ENCODE measurements around the gene ZBTB5. TPM values are rescaled to one million over a fixed set of nuclear protein-coding genes. Genes with fewer than 3 reads are reported as not detected.
"Not testable (repeated sequence)": the region's sequence is repeated elsewhere in the genome, so short reads cannot be mapped to it uniquely, and the experiment has no call there.

ZBTB5 gene
- total RNA-seq, 1 donor from 2014 or later, result 12.7 TPM

DNA sequence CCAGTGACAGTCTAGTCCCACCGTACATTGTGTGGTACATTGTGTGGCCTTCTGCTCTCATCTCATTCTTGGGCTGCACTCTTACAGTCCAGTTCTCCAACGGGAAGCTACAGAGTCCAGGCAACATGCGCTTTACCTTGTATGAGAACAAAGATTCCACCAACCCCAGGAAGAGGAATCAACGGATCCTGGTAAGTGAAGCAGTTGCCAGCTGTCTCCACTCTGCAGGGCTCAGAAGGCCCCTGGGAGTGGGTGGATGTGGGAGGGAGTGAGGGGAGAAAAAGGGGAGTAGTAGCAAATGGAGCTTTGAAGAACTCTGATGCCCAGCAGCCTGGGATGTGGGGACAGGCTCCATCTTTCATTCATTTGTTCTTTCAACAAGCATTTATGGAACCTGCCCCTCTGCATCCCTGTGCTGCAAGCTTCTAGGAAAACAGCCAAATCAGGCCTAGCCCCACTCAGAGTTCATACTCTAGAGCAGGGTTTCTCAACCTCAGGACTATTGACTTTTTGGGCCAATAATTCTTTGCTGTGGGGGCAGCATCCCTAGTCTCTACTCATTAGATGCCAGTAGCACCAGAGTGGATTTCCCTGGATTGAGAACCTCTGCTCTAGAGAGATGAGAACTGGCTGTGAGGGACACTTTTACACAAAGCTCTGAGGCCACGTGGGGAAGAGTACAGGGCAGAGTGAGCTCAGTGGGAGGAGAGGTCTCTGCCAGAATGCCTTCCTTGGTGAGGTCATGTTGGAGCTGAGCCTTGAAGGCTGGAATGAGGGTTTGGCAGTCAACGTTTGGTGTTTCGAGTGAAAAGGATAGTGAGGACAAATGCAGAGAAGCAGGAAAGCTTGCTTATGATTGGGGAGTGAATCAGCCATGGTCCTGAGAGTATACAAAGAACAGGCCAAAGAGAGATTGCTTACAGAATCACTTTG is 21.6 kb upstream of the ZBTB5 start:
- peak; percentile 78 for DNase-seq (ENCODE audit: low read depth)

DNA sequence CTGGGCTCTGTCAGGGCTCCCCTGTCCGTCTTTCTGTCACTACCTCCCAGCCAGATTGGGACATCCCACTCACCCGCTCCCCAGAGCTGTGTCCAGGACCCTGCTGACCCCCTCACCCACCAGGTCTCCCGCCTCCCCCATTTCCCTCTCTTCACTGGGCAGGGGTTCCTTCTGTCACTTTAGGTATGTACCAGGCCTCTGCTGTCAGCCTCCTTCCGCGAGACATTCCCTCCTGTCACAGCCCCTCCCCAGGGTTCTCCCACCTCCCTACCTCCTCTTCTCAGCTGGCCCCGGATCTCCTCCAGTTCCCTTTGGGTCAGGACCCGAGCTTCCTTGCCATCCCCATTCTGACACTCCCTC is 21.0 kb upstream of the ZBTB5 start:
- DNase-seq (ENCODE audit: low read depth), result no peak

DNA sequence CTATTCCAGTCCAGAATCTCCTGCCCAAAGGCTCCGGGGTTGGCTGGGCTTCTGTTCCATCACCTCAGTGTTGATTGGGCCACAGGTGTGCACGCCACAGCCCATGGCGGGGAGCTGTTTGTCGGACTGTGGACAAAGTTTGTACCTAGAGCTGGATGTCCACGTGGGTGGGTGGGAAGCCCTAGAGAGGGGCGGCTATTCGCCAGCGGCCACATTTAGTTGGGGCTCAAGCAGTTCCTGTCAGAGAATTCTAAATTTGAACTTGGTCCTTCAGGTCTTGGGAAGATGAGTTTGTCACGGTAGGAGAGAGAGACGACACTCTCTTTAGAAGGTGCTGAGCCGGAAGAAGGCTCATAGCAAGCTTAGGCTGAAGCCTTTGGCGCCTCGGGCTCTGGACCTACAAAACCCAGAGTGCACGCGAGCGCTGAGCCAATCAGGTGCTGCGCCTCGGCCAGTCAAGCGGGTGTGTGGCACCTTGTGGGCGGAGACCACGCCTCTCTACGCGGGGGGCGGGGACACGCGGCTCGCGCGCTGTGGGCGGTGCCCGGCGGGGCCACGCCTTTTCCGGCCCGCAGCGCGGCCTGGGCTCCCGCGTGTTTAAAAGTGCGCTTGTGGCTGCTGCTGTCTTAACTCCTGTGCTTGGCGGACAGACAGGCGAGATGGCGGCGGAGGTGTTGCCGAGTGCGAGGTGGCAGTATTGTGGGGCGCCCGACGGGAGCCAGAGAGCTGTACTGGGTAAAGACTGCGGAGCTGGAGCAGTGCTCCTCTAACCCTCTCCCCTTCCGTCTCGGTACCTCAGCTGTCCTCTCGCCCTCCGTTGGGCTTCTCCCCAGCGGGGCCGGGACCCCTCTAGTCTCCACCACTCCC is 20.4 kb upstream of the ZBTB5 start, which contains the start of gene POLR1E:
Gene POLR1E, plus strand, starts transcription at position 560 of the 867 bp plus-strand sequence. Its CDS starts 100 bp downstream, at position 660.
- peak; percentile 92 for DNase-seq (ENCODE audit: low read depth)

DNA sequence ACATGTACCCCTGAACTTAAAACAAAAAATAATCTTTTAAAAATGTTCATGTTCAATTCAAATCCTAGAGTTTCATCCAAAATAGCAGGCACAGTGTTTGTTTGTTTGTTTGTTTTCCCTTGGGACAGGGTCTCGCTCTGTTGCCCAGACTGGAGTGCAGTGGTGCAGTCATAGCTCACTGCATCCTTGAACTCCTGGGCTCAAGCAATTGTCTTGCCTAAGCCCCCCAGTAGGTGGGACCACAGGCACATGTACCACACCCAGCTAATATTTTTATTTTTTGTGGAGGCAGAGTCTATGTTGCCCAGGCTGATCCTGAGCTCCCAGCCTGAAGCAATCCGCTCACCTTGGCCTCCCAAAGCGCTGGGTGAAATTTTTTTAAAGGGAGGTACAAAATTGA is 15.5 kb upstream of the ZBTB5 start:
- DNase-seq (ENCODE audit: low read depth), result no peak

DNA sequence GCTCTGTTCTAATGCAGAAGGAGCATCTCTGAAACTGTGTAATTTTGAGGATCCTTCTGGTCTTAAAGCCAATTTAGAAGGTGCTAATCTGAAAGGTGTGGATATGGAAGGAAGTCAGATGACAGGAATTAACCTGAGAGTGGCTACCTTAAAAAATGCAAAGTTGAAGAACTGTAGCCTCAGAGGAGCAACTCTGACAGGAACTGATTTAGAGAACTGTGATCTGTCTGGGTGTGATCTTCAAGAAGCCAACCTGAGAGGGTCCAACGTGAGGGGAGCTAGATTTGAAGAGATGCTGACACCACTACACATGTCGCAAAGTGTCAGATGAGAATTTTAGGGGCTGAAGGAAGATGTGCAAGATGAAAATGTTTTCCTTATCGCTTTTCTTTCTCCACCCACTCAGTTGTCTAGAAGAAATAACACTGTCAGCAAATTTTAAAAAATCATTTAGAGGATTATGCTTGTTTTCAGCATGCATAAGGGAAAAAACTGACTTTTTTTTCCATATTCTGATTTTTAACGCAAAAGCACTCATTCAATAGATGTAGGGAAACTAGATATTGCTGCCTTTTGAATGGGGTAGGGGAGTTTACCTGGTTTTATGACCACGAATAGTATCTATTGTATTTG is 12.9 kb upstream of the ZBTB5 start:
- not testable (repeated sequence) for DNase-seq (ENCODE audit: low read depth)

DNA sequence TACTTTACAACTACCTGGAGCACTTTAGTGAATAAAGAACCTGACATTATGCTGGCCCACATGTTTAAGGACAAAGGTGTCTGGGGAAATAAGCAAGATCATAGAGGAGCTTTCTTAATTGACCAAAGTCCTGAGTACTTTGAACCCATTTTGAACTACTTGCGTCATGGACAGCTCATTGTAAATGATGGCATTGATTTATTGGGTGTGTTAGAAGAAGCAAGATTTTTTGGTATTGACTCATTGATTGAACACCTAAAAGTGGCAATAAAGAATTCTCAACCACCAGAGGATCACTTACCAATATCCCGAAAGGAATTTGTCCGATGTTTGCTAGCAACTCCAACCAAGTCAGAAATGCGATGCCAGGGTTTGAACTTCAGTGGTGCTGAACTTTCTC is 12.2 kb upstream of the ZBTB5 start:
- not testable (repeated sequence) for DNase-seq (ENCODE audit: low read depth)

DNA sequence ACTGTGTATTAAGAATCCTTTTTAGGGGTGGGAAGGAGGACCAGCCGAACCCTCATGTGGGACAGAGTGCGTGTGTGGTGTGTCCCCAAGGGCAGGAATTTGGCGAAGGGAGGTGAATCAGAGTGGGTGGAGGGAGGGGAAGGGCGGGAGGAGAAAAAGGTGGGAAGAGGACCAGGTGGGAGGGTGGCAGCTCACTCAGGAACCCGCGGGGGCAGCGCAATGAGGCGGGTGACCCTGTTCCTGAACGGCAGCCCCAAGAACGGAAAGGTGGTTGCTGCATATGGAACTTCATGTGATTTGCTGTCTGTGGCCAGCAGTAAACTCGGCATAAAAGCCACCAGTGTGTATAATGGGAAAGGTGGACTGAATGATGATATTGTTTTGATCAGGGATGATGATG is 11.7 kb upstream of the ZBTB5 start:
- no peak for DNase-seq (ENCODE audit: low read depth)

DNA sequence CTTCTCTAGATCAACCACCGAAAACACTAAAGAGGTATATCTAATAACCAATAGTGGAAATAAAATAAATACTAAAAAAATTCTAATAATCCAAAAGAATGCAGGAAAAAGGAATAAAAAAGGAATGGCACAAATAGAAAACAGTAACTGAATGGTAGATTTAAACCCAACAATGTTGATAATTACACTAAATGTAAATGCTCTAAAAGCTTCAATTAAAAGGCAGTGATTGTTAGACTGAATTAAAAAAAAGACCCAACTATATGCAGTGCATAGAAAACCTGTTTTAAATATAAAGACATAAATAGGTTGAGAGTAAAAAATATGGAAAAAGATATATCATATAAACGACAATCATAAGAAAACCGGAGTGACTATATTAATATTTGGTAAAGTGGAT is 9.2 kb upstream of the ZBTB5 start:
- no peak for DNase-seq (ENCODE audit: low read depth)

DNA sequence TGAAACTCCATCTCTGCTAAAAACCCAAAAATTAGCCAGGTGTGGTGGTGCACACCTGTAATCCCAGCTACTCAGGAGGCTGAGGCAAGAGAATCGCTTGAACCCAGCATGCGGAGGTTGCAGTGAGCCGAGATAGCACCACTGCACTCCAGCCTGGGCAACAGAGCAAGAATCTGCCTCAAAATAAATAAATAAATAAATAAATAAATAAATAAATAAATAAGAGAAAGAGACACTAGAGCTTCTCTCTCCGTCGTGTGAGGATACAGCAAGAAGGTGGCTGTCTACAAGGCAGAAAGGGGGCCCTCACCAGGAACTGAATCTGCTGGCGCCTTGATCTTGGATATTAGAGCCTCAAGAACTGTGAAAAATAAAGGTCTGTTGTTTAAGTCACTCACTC is 8.7 kb upstream of the ZBTB5 start:
- not testable (repeated sequence) for DNase-seq (ENCODE audit: low read depth)

DNA sequence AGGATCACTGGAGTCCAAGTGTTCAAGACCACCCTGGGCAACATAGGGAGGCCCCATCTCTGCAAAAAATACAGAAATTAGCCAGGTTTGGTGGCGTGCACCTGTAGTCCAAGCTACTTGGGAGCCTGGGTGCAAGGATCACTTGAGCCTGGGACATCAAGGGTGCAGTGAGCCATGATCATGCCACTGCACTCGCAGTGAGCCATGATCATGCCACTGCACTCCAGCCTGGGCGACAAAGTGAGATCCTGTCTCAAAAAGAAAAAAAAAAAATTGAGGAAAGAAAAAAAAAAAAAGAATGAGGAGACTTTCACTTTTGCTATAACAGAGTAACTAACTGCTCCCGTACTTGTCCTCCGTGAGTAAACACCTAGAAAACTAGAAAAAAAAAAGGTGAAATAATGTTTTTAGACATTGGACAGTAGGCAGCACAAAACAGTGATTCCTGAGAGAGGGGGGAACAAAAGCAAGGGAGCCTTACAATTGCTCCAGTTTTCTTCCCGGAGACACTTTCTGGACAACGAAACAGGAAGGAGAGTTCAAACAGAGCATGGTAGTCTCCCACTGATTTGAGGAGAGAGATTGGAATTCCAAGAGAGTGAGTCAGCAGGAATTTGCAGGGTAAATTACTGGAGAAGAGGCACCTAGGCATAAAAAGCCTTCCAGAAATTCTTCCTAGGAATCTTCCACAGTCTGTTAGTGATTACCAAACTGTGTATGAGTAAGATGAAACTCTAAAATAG is 6.9 kb upstream of the ZBTB5 start:
- DNase-seq (ENCODE audit: low read depth), result peak; percentile 75

DNA sequence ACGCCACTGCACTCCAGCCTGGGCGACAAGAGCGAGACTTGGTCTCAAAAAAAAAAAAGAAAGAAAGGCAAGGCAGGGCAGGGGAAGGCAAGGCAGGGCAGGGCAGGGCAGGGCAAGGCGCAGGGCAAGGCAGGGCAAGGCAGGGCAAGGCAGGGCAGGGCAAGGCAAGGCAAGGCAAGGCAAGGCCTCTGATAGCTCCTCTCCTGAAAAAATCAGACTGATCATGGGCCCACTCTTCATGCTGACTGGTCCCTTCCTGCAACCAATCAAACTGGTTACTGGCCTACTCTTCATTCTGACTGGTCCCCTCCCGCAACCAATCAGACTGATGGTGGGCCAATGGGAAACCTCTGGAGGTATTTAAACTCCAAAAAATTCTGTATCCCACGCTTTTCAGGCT is 3.4 kb upstream of the ZBTB5 start:
- no peak for DNase-seq (ENCODE audit: low read depth)

DNA sequence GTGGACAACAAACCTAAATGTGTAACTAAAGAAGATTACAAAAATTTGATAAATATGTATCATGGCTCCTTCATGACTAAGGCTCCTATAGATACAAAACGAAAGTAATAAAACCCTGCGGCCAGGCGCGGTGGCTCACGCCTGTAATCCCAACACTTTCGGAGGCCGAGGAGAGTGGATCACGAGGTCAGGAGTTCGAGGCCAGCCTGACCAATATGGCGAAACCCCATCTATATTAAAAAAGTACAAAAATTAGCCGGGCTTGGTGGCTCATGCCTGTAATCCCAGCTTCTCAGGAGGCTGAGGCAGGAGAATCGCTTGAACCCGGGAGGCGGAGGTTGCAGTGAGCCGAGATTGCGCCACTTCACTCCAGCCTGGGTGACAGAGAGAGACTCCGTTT is 2.3 kb upstream of the ZBTB5 start:
- not testable (repeated sequence) for DNase-seq (ENCODE audit: low read depth)

DNA sequence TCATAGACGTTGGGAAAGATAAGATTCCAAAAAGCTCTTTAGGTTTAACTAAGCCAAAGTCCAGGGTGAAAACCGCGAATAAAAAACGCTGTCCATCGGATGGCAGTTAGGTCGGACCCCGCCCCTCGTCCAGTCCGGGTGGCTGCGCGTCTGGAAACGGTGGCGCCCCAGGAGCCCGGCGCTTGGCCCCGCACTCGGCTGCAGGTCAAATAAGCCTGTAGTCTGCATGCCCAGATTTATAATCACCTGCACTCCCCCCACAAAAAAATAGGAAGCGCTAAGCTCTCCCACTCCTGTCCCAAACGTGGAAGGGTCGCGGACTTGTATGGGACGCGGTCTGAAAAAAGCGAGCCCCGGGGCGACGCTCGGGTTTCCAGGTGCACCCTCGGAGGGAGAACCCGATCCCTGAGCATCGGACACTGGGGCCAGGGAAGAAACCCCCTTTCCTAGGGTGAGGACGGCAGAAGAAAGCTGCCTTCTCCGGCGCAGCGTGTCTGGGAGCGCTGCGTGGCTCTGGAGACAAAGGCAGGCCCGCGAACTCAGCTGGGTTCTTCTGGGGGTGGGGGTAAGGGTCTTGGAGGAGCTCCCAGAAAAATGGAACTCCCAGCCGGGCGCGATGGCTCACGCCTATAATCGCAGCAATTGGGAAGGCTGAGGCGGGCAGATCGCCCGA is 923 bp upstream of the ZBTB5 start:
- peak; percentile 92 for DNase-seq (ENCODE audit: low read depth)

DNA sequence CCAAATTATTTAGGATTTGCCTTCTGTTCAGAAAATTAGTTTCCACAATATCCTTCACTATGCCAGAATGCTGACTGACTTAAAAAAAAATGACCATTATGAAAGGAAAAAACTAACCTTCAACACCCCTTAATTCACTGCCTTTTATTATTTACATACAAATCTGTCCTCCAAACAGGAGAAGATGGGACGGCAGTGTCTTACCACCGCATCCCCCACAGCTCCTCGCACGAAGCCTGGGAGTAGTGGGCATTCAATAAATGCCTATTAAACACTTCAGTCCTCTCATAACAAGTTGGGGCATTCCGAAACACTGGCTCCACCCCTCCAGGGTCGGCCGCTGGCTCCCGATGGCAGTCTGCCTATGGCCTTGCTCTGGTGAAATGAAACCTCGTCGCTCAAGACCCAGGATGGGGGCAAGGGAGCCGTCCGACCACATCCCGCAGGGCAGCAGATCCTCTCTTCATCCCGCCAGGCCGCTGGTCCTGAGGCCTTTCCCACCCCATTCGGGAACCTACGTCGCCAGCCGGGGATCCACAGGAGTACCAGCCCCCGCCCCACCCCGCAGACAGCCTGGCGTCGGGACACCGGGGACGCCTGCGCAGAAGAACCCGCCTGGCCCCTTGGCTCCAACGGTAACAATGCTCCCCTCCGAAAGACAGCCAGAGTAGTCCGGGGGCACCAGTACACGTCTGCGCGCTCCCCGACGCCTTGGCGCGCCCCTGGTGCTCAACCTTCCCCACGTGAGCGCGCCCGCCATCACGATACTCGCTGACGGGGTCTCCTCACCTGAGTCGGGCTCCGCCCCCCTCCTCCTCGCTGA is 613 bp downstream of the ZBTB5 start:
- DNase-seq (ENCODE audit: low read depth), result peak; percentile 76

DNA sequence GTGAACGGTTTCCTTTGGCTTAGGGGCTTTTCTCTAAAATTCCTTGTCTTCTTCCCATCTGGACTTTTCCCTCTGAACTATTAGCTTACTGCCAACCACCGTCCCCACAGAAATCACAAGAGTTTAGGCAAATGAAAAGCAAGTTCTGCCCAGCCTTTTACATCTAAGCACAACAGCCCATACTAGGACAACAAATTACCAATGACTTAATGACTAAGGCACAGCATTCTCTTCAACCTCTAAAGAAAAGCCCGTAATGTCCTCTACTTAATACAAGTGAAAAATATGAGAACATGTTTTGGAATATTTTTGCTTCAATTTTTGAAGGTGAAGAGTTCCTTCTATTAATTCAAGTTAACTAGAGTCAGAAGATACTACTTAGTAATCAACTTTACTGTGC is 1.2 kb downstream of the ZBTB5 start:
- no peak for DNase-seq (ENCODE audit: low read depth)

DNA sequence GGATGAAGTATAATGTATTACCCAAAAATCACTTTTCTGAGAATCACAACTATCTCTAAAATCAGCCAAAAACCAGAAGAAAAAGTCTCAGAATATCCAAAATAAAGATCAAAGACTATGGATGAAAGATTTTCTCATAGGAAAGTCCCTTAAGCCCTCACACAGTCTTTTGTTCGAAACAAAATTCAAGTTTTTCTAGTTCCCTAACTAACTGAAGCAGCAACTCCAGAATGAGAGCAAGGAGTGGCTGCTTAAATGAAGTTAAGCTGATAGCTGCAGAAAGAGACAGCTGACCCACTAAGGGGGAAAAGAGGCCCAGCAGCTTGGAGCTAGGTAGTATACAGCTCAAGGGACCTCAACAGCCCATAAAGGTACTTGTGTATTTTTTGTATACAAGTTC is 8.4 kb downstream of the ZBTB5 start:
- no peak for DNase-seq (ENCODE audit: low read depth)

DNA sequence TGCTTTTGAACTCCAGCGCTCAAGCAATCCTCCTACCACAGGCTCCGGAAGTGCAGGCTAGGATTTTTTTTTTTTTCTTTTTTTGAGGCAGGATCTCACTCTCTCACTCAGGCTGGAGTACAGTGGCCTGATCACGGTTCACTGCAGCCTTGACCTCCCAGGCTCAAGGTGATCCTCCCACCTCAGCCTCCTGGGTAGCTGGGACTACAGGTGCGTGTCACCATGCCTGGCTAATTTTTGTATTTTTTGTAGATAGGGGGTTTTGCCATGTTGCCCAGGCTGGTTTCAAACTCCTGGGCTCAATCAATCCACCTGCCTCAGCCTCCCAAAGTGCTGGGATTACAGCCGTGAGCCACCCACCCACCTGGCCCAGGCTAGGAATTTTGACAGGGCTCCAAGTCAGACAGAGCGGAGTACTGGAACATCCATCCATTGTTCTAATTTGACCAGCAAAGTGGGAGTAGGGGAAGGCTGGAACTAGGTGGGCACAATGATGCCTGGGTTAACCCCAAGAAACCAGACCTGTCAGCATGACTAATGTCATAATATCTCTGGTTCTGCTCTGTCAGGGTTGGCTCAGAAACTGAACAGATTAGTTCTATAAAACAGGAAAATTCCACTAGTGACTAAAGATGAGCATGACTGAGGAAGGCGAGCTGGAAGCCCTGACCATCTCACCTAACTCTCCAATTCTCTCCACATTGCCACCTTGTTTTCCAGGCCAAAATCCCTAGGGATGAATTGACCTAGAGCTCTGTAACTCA is 9.2 kb downstream of the ZBTB5 start:
- DNase-seq (ENCODE audit: low read depth), result no peak

DNA sequence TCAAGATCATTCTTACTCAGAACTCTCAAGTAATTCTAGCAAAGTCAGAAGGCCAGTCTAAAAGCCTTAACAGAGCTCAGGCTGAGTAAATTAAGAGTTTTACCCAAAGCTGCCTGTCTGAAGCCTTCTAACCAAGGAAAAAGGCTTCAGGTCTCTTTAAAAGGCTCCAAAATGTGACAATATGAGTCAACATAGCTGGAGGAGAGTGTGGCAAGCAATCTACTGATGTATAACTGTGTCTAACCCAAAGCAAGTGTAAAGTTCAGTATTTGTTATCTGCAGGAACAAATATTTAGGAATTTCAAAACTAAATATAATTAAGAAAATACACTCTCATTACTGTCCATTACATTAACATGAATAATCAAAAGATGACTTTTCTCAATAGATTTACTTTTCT is 11.0 kb downstream of the ZBTB5 start:
- DNase-seq (ENCODE audit: low read depth), result no peak

DNA sequence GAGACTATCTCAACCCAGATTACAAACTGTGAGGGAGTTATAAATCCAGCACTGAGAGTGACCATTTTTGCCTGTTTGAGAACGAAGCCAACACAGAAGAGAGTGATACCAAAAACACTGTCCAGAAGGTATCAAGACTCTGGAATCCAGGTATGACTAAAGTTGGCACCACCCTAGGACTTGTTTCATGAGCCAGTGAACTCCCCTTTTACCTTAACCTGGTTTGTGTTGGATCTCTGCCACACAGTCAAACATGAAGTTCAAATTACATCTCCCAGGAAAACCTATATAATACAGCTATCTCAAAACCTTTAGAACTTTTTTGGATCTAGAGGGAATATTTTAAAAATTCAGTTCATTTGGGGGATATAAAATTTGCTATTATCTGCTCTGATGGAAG is 11.4 kb downstream of the ZBTB5 start:
- no peak for DNase-seq (ENCODE audit: low read depth)
